ENCODE results near the gene CBX2.
A peak's percentile ranks its signal among the peaks of the same experiment; 100 is the strongest.
"Not testable (repeated sequence)": the region's sequence is repeated elsewhere in the genome, so short reads cannot be mapped to it uniquely, and the experiment has no call there.

The CBX2 gene

DNA sequence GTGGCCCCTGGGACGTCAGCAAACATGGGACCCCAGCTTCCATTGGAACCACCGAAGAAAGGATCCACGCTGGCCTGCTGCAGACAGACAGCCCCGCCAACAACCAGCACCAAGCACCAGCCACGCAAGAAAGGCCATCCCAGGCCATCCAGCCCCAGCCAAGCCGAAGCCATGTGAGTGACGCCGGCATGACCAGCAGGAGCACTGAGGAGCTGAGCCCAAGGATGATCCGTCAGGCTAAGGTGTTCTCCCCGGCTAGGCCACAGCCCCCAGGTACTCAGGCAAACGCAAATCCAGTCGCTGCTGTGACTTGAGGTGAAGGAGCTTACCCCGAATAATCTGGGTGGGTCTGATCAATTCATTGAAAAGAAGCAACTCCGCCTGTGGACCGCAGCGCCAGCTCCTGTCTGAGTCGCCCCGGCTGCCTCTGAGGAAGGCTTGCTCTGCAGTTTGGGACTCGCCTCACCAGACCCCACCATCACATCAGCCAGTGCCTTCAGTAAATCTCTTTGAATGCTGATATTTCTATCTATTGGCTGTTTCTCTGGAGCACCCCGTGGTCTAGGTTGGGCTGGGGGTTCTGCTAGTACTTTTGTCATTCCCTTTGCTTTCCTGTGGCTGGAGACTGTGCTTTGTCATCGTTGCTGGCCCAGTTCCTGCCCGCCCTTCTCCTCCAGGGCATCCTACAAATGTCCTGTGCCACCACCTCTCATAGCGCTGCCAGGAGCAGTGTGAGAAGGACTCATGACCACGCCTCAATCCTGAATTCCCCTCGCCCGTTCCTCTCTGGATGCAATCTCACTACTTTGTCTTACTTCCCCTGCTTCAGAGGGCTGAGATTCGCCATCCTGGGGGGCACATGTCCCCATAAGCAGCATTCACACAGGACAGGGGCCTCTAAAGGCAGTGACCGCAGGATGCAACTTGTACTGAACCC is 8.1 kb upstream of the CBX2 start:
- DNase-seq (ENCODE audit: low read depth) = no peak

DNA sequence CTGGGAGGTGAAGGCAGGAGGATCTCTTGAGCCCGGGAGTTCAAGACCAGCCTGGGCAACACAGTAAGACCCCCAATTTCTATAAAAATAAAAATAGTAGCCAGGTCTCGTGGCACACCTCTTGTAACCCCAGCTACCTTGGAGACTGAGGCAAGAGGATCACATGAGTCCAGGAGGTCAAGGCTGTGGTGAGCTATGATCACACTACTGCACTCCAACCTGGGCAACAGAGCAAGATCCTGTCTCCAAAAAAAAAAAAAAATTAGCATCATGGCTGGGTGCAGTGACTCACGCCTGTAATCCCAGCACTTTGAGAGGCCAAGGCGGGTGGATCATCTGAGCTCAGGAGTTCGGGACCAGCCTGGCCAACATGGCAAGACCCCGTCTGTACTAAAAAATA is 6.7 kb upstream of the CBX2 start:
- DNase-seq (ENCODE audit: low read depth) = no peak

DNA sequence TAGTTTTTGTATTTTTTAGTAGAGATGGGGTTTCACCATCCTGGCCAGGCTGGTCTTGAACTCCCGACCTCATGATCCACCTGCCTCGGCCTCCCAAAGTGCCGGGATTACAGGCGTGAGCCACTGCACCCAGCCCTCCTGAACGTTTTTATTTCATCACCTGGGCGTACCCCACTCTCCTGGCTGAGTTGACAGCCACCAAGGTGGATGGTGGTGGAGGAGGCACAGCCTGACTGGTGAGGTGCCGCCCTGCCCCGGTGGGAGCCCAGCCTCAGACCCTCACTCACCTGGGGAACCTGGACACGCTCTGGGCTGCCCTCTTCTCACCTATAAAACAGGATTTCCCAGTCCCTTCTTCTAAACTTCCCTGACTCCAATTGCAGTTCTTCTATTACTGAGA is 5.2 kb upstream of the CBX2 start:
- not testable (repeated sequence) for DNase-seq (ENCODE audit: low read depth)

DNA sequence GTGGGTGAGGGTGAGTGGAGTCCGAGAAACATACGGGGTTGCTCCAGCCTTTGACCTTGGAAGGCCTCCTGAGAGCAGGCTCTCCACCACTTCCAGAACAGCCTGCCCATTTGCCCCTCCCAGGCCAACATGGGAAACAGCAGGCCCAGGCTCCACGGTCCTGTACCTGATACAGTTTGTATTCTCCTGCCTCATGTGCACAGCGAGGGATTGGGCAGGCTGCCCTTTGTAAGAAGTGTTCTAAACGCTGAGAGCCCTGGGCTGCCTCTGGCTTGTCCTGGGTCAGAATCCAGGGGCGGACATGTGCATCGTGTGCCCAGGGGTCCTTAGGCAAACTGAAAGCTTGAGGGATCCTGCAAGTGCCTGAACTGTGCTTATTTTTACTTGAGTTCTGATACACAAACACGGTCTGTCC is 3.4 kb upstream of the CBX2 start:
- DNase-seq (ENCODE audit: low read depth) = no peak

DNA sequence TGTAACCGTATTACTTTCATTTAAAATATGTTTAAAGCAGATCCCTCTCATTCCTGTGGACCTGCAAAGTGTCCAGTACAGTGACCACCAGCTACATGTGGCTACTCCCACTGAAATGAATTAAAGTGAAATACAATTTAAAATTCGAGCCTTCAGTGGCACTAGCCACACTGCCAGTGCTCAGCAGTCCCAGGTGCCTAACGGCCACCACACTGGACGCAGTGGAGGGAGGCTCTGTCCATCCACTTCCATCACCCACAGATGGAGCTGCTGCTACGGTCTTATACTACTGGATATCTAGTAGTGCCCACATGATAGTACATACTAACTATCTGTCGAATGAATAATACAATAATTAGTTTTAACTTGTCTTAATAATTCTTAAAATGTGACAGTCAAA is 2.3 kb upstream of the CBX2 start:
- no peak for DNase-seq (ENCODE audit: low read depth)

DNA sequence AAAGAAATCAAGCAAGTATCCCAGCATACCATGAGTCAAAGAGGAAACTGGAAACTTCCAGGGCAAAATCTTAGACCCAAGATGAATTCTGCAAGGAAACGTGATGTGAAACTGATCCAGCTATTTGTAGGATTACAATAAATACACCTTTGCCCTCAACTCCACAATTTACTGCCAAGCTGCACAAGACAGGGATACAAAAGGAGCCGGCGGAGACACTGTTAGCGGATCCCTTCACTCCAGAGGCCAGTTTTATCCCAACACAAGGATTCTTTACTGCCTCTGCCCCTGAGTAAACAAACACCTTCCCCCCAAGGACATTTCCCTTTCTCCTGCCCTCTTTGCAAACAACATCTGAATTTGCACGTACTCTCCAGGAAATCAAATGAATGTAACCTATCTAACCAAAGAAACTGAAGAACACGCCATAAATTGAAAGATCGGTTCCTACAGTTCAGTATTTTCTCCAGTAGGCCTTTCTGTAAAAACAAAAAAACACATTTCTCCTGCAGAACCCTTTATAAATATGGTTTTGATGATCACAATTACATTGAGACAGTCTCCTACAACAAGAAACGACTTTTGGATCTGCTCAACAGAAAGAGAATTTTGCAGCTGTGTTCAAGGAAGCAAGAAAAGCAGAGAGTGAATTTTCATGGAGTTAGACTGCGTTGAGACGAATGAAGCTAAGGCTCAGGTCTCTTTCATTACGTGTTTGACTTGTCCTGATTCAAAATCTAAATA is 1.4 kb upstream of the CBX2 start:
- DNase-seq (ENCODE audit: low read depth) = no peak

DNA sequence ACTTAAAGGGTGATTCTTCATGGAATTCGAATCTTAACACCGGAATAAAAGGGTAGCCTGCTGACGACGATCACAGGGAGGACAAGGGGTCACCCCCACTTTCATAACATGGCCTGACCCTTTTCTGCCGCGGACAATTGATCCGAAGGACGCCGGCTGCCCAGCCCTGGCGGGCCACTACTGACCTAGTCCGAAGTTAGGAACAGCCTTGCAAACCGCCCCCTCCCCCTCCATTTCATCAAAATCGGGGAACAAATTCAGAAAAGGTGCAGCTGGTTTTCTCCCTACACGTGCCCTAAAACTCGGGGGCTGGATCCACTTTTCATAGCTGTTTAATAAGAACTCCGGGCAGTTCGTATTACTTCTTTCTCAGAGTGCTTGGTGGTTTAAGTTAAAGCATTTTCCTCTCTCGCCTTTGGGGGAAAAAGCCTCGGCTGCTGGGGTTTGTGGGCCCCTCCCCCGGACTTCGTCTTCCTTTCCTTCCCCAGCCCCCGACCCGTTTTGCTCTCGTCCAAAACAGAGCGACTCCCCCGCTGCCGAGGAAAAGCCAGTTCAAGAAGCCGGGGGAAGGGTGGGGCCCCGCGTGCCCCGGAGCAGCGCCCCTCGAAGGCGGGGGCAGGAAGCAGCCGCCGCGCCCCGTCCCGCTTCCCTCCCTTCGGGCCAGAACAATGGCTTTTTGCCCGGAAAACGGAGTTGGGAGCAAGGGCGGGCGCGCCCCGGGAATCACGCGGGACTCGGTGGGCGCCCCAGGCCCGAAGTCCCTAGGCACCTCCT is 641 bp upstream of the CBX2 start:
- peak; percentile 20 for DNase-seq (ENCODE audit: low read depth)

DNA sequence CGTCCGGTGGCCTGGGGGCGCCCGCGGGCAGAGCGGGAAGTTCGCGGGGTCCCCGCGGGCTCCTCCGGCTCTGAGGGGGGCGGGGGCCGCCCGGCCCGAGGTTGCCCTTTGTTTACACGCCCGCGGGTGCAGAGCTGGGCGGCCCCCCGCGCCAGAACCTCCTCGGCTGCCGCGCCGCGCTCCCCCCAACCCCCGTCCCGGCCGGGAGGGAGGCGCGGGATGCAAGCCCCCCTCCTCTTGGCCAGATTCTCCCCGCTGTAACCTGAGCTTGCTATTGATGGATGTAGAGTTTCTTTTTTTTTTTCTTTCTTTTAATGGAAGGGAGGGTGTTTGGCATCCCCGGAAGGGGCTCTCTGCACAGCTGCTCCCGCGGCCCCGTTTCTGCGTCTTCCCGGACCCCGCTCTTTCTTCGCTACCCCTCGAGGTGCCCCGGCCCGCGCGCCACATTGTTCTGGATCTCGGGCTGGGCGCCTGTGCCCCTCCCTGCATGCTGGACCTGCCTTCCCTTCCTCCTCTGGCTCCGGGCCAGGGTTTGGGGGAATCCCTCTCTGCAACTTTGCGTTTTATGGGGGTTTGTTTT is 646 bp downstream of the CBX2 start:
- DNase-seq (ENCODE audit: low read depth) = no peak

DNA sequence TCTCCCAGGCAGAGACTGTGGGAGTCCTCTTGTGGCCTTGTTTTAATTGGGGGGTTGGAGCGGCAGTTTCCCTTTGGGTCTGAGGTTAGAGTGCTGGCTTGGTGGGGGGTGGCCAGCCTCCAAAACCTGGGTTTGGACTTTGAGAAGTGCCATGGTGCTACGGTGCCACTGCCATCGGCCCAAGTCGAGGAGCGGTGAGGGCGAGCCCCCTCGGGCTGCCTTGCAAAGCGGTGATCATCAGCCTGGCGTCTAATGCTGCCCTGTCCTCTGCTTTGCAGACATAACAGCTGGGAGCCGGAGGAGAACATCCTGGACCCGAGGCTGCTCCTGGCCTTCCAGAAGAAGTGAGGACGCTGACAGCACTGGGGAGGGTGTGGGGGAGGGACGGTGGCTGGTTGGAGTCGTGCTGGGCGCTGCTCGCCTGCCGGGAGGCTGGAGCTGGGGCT is 1.2 kb downstream of the CBX2 start:
- no peak for DNase-seq (ENCODE audit: low read depth)

DNA sequence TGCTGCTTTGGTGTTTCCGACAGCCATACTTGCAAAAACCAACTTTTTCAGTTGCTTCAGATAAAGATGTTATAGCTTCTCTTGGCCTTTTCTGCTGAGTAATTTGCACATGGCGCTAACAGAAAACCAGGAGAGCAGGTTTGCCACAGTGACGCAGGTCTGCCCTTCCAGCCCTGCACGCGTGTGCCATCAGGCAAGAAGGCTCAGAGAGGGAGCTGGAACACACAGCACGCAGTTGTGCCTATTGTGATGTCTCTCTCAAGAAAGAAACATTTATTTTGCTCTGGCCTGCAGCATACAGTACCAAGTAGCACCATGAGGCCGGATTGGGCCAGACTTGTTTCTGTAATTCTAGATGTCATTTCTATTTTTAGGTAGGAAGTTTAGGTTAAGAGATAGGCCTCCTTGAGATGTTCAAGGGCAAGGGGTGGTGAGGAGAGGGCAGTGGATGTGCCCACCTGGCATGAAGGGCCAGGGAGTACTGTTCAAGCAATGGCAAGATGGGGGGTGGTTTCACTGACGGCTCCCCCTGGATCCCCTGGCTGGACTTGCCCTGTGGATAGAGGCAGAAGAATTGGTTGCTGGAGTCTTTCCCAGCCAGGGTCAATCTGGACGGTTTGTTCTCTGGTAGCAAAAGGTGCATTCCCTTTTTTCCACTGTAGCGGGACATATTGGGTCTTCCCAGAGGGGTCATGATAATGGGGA is 1.9 kb downstream of the CBX2 start:
- DNase-seq (ENCODE audit: low read depth) = no peak

DNA sequence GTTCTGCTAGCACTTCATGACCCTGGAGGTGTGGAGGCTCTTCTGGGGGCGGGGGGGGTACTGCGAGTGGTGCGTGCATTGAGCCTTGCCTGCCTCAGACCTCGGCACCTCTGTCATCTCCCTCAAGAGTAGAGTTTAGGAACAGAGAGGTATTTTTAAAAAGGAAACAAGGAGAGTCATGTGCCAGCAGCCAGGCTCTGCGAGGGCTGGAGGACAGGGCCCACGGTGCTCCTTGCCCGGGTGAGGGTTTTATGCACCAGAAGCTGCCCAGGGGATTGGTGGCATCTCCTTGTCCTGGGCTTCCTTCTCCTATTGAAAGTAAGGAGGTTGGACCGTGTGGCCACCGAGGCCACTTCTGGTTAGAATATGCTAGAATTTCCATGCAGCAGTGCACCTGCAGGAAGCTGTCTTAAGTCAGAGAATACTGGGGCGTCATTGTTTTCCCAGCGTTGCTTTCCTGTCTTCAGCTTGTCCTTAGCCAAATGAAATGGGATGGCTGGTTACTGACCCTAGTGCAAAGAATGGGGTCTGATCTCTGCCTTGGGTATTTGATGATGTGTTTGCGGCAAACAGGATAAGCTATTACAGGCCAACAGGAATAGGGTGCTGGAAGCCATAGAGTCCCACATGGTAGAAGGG is 3.2 kb downstream of the CBX2 start:
- DNase-seq (ENCODE audit: low read depth) = no peak

DNA sequence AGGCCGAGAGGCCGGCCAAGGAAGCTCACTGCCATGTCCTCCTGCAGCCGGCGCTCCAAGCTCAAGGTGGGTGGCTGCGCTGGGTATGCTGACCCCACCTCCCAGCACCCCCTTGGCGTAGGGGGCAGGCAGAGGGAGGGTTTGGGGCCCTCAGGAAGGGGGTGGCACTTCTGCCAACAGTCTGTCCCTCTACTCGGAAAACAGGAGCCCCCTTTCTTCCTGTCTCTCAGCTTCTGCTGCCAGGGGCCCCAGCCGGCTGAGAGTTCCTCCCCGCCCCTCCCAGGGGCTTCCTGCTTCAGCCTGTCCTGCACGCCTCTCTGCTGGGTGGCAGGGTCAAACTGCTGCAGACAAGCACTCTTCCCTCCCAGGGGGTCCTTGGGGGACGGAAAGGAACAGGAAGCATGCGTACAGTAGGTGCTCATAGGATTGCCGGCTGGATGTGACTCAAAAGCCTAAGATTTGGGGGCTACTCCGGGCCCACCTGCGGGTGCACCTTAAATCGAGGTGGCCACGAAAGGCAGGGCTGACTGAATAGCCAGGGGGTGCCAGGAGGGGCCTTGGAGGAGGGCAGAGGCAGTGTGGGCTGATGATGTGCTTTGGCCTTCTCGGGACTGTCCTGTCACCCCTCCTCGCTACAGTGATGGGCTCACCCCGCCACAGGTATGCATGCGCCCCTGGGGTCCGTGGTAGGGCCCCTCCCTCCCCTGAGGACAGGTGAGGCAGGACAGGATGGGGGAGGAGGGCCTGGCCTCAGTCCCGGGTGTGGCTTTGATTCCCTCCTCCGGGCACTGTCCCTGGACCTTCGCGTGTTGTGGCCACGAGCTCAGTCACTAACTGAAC is 4.0 kb downstream of the CBX2 start:
- DNase-seq (ENCODE audit: low read depth) = no peak

DNA sequence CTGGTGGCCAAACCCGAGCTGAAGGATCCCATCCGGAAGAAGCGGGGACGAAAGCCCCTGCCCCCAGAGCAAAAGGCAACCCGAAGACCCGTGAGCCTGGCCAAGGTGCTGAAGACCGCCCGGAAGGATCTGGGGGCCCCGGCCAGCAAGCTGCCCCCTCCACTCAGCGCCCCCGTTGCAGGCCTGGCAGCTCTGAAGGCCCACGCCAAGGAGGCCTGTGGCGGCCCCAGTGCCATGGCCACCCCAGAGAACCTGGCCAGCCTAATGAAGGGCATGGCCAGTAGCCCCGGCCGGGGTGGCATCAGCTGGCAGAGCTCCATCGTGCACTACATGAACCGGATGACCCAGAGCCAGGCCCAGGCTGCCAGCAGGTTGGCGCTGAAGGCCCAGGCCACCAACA is 5.9 kb downstream of the CBX2 start:
- no peak for DNase-seq (ENCODE audit: low read depth)

DNA sequence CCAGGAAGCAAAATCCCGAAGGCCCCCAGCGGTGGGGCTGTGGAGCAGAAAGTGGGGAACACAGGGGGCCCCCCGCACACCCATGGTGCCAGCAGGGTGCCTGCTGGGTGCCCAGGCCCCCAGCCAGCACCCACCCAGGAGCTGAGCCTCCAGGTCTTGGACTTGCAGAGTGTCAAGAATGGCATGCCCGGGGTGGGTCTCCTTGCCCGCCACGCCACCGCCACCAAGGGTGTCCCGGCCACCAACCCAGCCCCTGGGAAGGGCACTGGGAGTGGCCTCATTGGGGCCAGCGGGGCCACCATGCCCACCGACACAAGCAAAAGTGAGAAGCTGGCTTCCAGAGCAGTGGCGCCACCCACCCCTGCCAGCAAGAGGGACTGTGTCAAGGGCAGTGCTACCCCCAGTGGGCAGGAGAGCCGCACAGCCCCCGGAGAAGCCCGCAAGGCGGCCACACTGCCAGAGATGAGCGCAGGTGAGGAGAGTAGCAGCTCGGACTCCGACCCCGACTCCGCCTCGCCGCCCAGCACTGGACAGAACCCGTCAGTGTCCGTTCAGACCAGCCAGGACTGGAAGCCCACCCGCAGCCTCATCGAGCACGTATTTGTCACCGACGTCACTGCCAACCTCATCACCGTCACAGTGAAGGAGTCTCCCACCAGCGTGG is 6.5 kb downstream of the CBX2 start:
- DNase-seq (ENCODE audit: low read depth) = no peak

DNA sequence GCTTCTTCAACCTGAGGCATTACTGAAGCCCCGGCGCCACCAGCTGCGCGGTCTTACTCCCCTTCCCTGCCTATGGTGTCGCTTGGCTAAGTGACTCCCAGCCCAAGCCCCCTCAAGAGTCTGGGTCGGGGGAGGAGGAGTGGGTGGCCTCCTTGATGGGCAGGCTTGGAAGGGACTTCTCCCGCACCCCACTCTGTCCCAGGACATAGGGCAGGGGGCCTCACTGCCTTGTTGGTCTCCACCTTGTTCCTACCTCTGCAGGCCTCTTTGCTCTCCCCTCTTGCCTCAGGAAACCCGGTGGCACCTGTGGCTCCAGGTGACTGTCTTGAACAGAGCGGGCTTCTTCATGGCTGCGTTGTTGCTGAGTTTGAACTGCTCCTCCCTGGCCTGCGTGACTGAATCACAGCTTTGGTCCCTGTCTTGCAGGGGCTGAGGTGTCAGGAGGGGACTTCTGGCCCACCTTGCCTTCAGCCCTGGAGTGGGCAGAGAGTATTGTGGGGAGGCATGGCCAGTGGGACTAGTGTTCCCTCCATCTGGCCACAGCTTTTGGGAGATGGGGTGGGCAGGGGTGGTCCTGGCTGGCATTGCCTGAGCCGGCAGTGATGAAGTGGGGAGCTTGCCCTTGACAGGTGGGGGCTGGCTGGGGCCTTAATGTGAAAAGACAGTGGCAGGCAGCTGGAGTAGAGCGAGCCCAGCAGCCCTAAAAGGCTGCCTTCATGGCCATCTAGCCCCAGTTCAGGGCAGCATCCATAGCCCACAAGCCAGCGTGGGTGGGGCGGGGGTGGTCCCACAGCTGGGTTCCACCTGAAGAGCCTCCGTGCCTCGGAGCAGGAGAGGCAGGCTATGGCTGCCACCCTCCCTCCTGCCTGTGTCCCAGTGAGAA is 7.3 kb downstream of the CBX2 start:
- DNase-seq (ENCODE audit: low read depth) = no peak

DNA sequence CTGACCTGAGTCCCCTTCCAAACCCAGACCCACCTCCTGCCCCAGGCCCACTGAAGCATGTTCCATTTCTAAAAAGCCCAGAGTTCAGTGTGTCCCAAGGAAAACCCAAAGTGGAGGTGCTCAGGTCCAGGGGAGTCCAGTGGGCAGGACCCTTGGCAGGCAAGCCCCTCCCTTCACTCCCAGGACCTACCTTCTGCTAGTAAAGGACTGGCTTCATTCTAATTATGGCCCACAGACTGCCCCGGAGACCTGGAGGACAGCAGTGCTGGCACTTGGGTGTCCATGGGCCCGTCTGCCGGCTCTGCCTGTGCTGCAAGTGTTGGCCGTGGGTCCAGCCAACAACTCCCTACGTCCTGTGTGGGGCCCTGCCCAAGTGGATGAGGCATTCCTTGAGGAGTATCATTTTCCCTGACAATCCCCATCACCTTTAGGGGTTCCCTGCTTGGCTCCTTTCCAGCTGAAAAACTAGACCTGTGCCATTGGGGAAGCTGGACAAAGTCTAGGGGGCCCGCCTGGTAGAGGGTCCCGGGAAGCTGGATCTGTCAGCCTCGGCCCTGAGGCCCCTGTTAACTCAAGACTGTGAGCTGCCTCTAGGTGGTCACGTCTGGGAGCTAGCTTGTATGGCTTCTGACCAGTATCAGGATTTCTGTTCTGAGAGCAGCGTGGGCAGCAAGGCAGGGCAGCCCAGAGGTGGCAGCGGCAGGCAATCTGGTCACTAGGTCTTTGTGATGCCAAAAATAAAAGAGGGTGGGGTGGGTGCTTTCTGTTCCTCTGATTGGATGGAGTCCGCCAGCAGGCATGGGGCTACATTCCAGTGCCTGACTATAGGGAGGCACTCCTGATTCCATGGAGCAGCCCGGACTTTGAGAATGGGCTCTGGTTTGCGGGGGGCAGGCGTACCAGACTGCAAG is 8.2 kb downstream of the CBX2 start:
- no peak for DNase-seq (ENCODE audit: low read depth)

DNA sequence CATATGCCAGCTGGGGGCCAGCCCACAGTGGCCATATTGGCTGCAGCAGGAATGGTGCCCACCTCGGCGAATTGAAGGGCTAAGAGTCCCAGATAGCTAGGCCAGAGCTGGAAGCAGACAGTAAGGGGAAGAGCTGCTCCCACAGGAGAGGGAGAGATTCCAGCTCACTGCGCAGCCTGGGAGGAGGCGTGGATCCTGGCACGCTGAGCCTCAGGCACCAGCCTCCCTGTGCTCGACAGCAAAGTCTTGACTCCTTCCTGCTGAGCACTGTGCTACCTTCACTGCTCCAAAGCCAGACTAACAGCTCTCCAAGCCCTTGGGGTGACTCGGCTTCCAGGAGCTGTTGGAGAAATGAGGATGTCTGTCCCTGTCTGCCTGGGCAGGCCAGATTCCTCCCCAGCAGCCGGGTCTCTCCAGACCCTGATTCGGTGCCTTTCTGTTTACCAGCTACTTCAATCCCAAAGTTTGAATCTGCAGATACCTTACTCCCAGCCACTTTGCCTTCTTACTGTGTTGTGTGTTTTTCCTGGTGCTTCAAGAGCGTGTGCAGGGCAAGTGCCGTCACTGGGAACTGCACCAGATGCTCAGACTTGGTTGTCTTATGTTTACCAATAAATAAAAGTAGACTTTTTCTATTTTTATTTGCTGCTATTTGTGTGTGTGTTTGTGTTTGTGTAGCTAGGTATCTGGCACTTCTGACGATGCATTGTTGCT is 9.1 kb downstream of the CBX2 start:
- DNase-seq (ENCODE audit: low read depth) = no peak

All from fibroblast of gingiva (primary cell).